Lower lobe of right lung (tissue), 2 donors: ENCODE data around the gene VPS26C. TPM values are rescaled to one million over a fixed set of nuclear protein-coding genes. Genes with fewer than 3 reads are reported as not detected.
A peak's percentile ranks its signal among the peaks of the same experiment; 100 is the strongest.

Experiments
- ATAC-seq, 2 donors: fragments of 200-7000 bp; cut with Tn5 transposase; one replicate each; pipeline ENCODE4 v1.9.1; 2020 to 2022; ENCODE audit warnings: mild to moderate bottlenecking in 2 of 2, moderate library complexity in 2 of 2
- DNase-seq: peaks from one replicate; pipeline ENCODE4 v3.0.0-alpha.2; 2020
- H3K27ac ChIP-seq: fragments of 200-600 bp; one replicate; pipeline ENCODE4 v1.8.0; 2022
- H3K27me3 ChIP-seq: fragments of 200-600 bp; one replicate; pipeline ENCODE4 v1.8.0; 2022; ENCODE audit warnings: low read depth
- H3K36me3 ChIP-seq: fragments of 200-600 bp; one replicate; pipeline ENCODE4 v1.8.0; 2022; ENCODE audit warnings: mild to moderate bottlenecking
- H3K4me1 ChIP-seq: fragments of 200-600 bp; one replicate; pipeline ENCODE4 v1.8.0; 2022
- H3K4me3 ChIP-seq: fragments of 200-600 bp; one replicate; pipeline ENCODE4 v1.8.0; 2022; ENCODE audit warnings: mild to moderate bottlenecking
- H3K9me3 ChIP-seq: fragments of 200-600 bp; one replicate; pipeline ENCODE4 v1.8.0; 2022
- intact Hi-C: fragments of 100-400 bp; cut with DNase I; formaldehyde crosslinking; loops from one replicate; pipeline ENCODE4 v1.11.0; 2022
- total RNA-seq: library from RNA; stranded (reverse); fragmentation: NEBNext Ultra II Directional; extraction: Animal tissue kit (Norgen Biotek cat#: 25700); gene quantifications from one replicate; pipeline ENCODE4 v1.2.1, GENCODE V29; 2021
- TF ChIP-seq, protein P1 (sequence below): fragments of 200-600 bp; IDR thresholded peaks from one replicate; pipeline ENCODE4 v1.8.0; 2022; ENCODE audit warnings: antibody characterized with exemption, mild to moderate bottlenecking
- donor health status: DM: no; HTN: yes; CAD: no; lungs with severe emphysema.

The VPS26C gene
- total RNA-seq, 1 donor from 2014 or later, result 62.2 TPM

GRCh38 chr21:37206496-37206895, 60.6 kb downstream of the VPS26C start:
- no peaks in the 10 kb centered on the region for H3K27me3 ChIP-seq
- H3K4me3 ChIP-seq, result no peak overlapping the region
- H3K27ac ChIP-seq, result no peak overlapping the region
- no peaks in the 10 kb centered on the region for H3K9me3 ChIP-seq
- ATAC-seq (no peak), DNase-seq (no peak)
- TF ChIP-seq, protein P1, sequence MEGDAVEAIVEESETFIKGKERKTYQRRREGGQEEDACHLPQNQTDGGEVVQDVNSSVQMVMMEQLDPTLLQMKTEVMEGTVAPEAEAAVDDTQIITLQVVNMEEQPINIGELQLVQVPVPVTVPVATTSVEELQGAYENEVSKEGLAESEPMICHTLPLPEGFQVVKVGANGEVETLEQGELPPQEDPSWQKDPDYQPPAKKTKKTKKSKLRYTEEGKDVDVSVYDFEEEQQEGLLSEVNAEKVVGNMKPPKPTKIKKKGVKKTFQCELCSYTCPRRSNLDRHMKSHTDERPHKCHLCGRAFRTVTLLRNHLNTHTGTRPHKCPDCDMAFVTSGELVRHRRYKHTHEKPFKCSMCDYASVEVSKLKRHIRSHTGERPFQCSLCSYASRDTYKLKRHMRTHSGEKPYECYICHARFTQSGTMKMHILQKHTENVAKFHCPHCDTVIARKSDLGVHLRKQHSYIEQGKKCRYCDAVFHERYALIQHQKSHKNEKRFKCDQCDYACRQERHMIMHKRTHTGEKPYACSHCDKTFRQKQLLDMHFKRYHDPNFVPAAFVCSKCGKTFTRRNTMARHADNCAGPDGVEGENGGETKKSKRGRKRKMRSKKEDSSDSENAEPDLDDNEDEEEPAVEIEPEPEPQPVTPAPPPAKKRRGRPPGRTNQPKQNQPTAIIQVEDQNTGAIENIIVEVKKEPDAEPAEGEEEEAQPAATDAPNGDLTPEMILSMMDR, result no peak
- peaks cover 16% of the 10 kb centered on the region for H3K4me1 ChIP-seq
- peaks cover 20% of the 10 kb centered on the region for H3K36me3 ChIP-seq
- intact Hi-C loops, result no loop called here

DNA sequence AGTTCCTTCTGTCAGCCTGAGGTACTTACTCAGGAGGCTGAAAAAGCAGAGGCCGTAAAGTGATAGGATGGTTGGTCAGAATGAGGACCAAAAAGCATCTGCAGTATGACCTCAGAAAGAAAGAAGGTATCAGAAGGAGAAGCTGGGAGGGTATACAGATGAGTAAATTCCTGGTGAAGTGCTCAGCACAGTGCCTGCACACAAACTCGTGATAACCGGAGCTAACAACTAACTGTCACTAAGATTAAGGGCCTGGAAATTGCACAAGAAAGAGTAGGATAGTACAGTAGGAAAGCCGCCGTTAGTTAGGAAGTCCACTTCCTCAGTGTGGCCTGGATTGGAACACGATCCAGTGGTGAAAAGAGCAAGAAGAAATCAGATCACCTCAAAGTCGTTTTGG, 62.6 kb downstream of the VPS26C start:
- no peaks in the 10 kb centered on the region for H3K9me3 ChIP-seq
- no peak overlapping the region for H3K27ac ChIP-seq
- peaks cover 39% of the 10 kb centered on the region for H3K36me3 ChIP-seq
- no peaks in the 10 kb centered on the region for H3K27me3 ChIP-seq
- intact Hi-C loops, result no loop called here
- H3K4me1 ChIP-seq, result peaks cover 16% of the 10 kb centered on the region
- H3K4me3 ChIP-seq, result no peak overlapping the region
- no peak for ATAC-seq
- TF ChIP-seq, protein P1, result no peak
- no peak for DNase-seq

DNA sequence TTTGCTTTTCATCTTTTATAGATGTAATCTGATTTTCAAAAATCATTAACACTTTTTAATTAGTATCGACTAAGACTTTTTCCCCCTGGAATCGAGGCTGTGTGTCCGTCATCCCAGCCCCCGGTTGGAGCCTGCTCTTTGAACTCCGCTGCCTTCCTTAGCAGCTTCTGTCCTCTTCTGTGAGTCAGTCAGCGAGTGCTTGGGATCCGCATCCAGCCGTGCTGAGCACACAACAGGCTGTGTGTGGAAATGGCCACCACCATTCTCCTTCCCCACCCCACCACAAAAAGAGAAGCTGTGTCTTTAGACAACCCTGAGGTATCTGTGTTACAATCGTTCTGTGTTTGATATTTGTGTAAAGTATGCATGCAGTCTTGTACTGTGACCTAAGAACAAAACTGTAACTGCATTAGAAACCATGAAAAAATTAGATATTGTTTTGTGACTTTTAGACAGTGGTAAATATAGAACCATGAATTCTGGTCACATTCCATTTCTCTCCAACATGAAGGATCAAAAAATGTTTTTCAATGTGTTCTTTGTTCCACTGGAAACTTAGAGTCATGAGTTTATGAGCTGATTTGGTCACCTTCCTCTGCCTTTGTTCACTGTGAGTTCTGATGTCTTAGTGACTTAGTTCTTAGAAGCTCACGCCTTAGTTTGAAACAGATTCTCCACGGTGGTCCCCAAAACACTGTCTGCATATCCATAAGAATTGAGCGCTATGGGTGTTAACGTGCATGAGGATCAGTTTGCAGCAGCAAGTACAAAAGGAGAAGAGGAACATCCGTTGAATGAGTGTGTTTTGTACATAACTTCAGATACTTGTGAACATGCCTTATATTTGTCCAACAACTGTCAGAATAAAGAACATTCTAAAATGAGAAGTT, 64.7 kb downstream of the VPS26C start:
- H3K27ac ChIP-seq, result no peak overlapping the region
- peaks cover 7% of the 10 kb centered on the region for H3K4me1 ChIP-seq
- H3K27me3 ChIP-seq, result no peaks in the 10 kb centered on the region
- intact Hi-C loops, result no loop called here
- H3K36me3 ChIP-seq, result peaks cover 59% of the 10 kb centered on the region
- no peaks in the 10 kb centered on the region for H3K9me3 ChIP-seq
- TF ChIP-seq, protein P1, result no peak
- no peak for ATAC-seq
- DNase-seq, result no peak
- no peak overlapping the region for H3K4me3 ChIP-seq

DNA sequence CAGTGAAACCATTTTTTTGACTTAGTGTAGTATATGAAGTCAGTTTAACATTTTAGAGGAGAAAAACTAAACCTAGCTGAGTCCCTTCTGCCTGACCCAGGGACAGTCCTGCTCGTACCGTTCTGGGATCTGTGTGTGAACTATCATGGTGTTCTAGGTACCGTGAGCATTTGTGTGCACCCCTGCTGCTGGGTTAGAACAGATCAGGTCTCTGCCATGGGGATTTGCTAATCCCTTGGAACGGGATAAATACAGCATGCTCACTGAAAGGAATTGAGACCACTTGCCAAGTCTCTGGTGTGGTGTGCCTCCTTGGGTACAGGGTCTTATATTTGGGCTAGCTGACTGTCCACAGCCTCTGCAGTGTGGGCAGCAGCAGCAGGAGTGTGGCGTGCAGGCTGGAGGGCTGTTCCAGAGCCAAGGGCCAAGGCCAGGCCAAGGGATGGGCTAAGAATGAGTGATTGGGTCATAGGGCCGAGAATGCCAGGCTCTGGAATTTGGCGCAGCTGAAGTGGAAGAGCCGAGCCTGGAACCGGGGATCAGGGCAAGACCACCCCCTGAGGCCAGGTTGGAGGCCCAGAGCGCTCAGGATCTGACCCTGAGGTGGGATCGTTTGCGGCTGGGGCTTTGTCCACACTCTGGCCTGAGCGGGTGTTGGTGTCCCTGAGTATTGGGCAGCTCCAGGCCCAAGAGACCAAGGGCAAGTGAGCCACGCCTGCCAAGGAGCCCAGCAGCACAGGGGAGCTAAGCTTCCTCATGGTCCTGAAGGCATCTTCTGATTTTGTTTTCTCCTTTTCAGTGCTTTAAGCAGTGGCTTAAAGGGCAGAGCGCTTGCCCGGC, 66.3 kb downstream of the VPS26C start:
- ATAC-seq, result peak in 1 of 2 donors; percentile 13
- peaks cover 73% of the 10 kb centered on the region for H3K36me3 ChIP-seq
- no peak overlapping the region for H3K4me3 ChIP-seq
- H3K27me3 ChIP-seq, result no peaks in the 10 kb centered on the region
- H3K27ac ChIP-seq, result no peak overlapping the region
- DNase-seq, result no peak
- intact Hi-C loops, result no loop called here
- H3K4me1 ChIP-seq, result no peaks in the 10 kb centered on the region
- H3K9me3 ChIP-seq, result no peaks in the 10 kb centered on the region
- TF ChIP-seq, protein P1, result no peak

GRCh38 chr21:37199057-37199924, 67.8 kb downstream of the VPS26C start:
- no peak overlapping the region for H3K27ac ChIP-seq
- H3K4me3 ChIP-seq, result no peak overlapping the region
- DNase-seq (no peak), ATAC-seq (no peak)
- peaks cover 88% of the 10 kb centered on the region for H3K36me3 ChIP-seq
- H3K4me1 ChIP-seq, result no peaks in the 10 kb centered on the region
- TF ChIP-seq, protein P1, result no peak
- H3K9me3 ChIP-seq, result no peaks in the 10 kb centered on the region
- intact Hi-C loops, result no loop called here
- no peaks in the 10 kb centered on the region for H3K27me3 ChIP-seq
